GM10847 (cell line): ENCODE results near the gene DPRX.

Experiments
- POLR2A ChIP-seq: IDR thresholded peaks from 2 replicates; pipeline ENCODE4 v1.6.1; 2011; ENCODE audit not compliant: insufficient read length; ENCODE audit errors: extremely low read depth

DPRX gene

DNA sequence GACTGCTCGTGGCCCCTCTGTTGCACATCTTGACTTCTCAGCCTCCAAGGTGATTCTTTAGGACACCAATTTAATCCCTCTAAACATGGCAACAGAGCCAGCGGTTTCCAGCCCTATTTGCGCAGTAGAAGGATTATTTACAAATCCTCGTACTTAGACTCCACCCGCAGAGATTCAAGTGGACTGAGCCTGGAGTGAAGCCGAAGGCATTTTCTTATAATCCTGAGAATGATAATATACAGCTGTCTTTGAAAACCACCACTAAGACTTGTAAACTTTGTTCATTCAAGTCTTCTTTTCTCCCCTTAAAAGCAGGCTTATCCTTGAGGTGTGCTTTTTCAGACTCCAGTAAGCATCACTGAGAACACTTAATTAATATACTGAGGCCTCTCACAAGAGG, 4.8 kb upstream of the DPRX start:
- no peak for TF ChIP-seq POLR2A

DNA sequence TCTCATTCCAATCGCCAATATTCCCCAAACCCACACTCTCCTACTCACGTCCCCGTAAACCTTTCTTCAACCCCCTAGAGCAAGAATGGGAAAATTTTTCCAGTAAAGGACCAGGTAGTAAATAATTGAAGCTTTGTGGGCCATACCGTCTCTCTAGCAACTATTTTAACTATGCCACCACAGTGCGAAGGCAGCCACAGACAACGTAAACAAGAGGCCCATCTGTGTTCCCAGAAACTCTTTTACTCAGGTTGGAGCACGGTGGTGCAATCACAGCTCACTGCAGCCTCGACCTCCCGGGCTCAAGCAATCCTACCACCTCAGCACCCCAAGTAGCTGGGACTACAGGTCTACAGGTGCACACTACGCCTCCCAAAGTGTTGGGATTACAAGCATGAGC, 3.0 kb downstream of the DPRX start:
- no peak for TF ChIP-seq POLR2A

GRCh38 chr19:53639471-53639870, 7.7 kb downstream of the DPRX start:
- no peak for TF ChIP-seq POLR2A

- no peak for TF ChIP-seq POLR2A
Measured at GRCh38 chr19:53642381-53643099, 10.7 kb downstream of the DPRX start.

GRCh38 chr19:53644061-53644816, 12.4 kb downstream of the DPRX start:
- no peak for TF ChIP-seq POLR2A

- no peak for TF ChIP-seq POLR2A
Measured at GRCh38 chr19:53646144-53646543, 14.3 kb downstream of the DPRX start.

- TF ChIP-seq POLR2A: no peak
Measured at GRCh38 chr19:53647350-53647749, 15.6 kb downstream of the DPRX start.

DNA sequence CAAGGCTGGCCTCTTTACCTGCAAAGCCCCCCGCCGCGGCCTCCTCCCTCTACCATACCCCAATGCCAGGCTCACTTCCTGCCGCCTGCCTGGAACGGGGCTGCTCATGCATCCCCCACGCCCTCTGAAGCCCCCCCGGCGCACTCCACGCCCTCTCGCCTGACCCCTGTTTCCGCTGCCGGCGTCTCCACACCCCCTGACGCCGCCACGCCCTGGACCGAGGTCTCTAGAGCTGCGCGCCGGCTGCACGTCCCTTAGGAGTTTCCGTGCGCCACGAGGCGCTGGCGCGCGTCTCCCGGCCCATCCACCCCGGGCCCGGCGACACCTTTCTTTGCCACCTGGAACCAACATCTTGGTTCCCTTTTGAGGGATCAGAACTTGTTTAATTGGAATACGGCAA, 16.0 kb downstream of the DPRX start:
- no peak for TF ChIP-seq POLR2A

GRCh38 chr19:53649746-53650593, 18.2 kb downstream of the DPRX start:
- no peak for TF ChIP-seq POLR2A

- no peak for TF ChIP-seq POLR2A
Measured at GRCh38 chr19:53652476-53652875, 20.7 kb downstream of the DPRX start.

GRCh38 chr19:53655042-53655665, 23.4 kb downstream of the DPRX start:
- TF ChIP-seq POLR2A: no peak

DNA sequence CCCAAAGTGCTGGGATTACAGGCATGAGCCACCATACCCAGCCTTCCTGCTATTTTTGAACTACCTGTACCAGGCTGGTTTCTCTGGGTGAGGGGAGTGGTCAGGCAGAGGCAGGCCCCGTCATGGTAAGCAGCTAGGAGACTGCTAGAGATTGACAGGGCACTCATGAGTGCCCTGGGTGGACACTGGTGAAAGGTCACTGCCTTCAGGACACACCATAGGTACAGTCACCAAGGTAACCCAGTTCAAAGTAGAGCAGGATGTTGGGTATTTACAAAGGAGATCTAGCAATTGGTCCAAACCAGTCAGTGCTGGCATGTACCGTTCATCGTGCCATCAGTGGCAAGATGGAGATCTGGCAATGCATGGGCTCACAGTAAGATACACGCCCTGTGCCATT, 25.5 kb downstream of the DPRX start:
- TF ChIP-seq POLR2A: no peak

DNA sequence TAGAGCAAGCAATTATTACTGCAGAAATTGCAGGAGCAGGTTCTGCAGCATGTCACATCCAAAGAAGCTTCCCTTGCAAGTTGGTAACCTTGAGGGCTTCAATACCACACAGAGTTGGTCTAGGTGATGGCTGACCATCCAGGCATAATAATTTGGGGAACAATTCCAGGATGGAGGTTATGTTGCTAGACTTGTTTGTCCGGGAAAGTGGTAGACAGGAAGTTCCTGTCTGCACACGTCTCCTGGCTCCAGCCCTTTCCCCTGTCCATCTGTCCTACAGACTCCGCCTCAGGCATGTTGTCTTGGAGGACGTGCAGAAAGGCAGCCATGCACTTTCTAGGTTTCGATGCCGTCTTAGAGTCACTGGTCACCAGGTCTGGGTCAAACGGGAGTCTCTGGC, 26.0 kb downstream of the DPRX start:
- TF ChIP-seq POLR2A: no peak

DNA sequence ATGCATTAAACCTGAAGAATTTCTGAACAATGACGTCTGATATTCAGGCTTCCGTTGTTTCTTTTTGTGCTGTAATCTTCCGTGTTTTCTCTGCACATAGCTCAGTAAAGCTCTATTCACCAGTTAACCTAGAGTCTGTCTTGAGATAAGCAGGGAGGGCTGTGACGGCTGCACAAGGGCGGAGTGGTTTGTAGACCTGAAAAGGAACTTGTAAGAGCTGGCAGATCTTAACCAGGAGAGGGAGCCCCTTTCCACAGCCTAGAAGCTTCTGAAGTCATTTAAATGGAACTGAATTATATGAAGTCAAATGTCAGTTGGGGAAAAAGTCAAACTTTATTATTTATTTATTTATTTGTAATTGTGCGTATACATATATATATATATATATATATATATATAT, 27.5 kb downstream of the DPRX start:
- no peak for TF ChIP-seq POLR2A

DNA sequence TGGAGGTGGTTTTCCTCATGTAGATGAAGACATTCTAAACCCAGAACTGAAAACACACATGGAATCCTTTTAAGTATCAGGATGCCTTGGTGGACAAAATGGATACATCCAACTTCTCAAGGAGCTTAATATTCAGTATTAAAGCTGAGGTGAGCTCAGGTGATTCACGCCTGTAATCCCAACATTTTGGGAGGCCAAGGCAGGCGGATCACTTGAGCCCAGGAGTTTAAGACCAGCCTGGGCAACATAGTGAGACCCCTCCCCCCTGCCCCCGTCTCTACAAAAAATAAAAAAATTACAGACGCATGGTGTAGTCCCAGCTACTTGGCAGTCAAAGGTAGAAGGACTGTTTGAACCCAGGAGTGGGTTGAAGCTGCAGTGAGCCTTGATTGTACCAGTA, 28.8 kb downstream of the DPRX start:
- TF ChIP-seq POLR2A: no peak
